ENCODE results near the gene SMCP.

Gene SMCP

GRCh38 chr1:152907686-152908601 lies 29.8 kb downstream of the SMCP start, which contains the start of gene IVL:
Gene IVL, plus strand, starts transcription at chr1:152908546. Its CDS starts 1,252 bp downstream, at chr1:152909798.
- no peak for DNase-seq (ENCODE audit: low read depth)
- no peak within 1 kb of the TSS for H3K4me3 ChIP-seq (ENCODE audit: control insufficient read depth, low read depth, low read length)
- TF ChIP-seq CTCF (IDR thresholded peaks at IDR 0.05; ENCODE audit: control insufficient read depth, insufficient read depth, low read depth, low read length, missing control alignments): no peak

GRCh38 chr1:152909206-152909605 lies 31.1 kb downstream of the SMCP start:
- H3K4me3 ChIP-seq (ENCODE audit: control insufficient read depth, low read depth, low read length): no peak overlapping the region
- DNase-seq (ENCODE audit: low read depth): no peak
- TF ChIP-seq CTCF (IDR thresholded peaks at IDR 0.05; ENCODE audit: control insufficient read depth, insufficient read depth, low read depth, low read length, missing control alignments): no peak

- no peak for TF ChIP-seq CTCF (IDR thresholded peaks at IDR 0.05; ENCODE audit: control insufficient read depth, insufficient read depth, low read depth, low read length, missing control alignments)
- no peak for DNase-seq (ENCODE audit: low read depth)
- H3K4me3 ChIP-seq (ENCODE audit: control insufficient read depth, low read depth, low read length): no peak overlapping the region
Measured at GRCh38 chr1:152912471-152912870, 34.3 kb downstream of the SMCP start.

- DNase-seq (ENCODE audit: low read depth): no peak
- TF ChIP-seq CTCF (IDR thresholded peaks at IDR 0.05; ENCODE audit: control insufficient read depth, insufficient read depth, low read depth, low read length, missing control alignments): no peak
- no peak overlapping the region for H3K4me3 ChIP-seq (ENCODE audit: control insufficient read depth, low read depth, low read length)
Measured at GRCh38 chr1:152912900-152913299, 34.8 kb downstream of the SMCP start.

- no peak for TF ChIP-seq CTCF (IDR thresholded peaks at IDR 0.05; ENCODE audit: control insufficient read depth, insufficient read depth, low read depth, low read length, missing control alignments)
- DNase-seq (ENCODE audit: low read depth): no peak
- H3K4me3 ChIP-seq (ENCODE audit: control insufficient read depth, low read depth, low read length): no peak overlapping the region
Measured at GRCh38 chr1:152917794-152918193, 39.7 kb downstream of the SMCP start.

GRCh38 chr1:152919071-152919470 lies 40.9 kb downstream of the SMCP start:
- no peak for TF ChIP-seq CTCF (IDR thresholded peaks at IDR 0.05; ENCODE audit: control insufficient read depth, insufficient read depth, low read depth, low read length, missing control alignments)
- DNase-seq (ENCODE audit: low read depth): no peak
- H3K4me3 ChIP-seq (ENCODE audit: control insufficient read depth, low read depth, low read length): no peak overlapping the region

Measured in AG09309 (cell line).